Activated B cell treated with CpG ODN at 0.5 μM for 24 hours (primary cell): ENCODE data around the gene TSPOAP1. TPM values are rescaled to one million over a fixed set of nuclear protein-coding genes. Genes with fewer than 3 reads are reported as not detected.

ENCODE experiments used
- ATAC-seq: fragments of 200-7000 bp; cut with Tn5 transposase; one replicate; pipeline ENCODE4 v1.10.0; 2021; ENCODE audit warnings: low read depth, mild to moderate bottlenecking, moderate library complexity
- CTCF ChIA-PET: fragments of 350-600 bp; sonication (Branson Sonifier 250); formaldehyde crosslinking; loops from one replicate; lab custom pipeline; 2021; ENCODE audit warnings: antibody characterized with exemption; lab: Charles Lee
- POLR2A ChIA-PET: fragments of 350-600 bp; sonication (Branson Sonifier 250); formaldehyde crosslinking; loops from one replicate; lab custom pipeline; 2021; ENCODE audit warnings: antibody characterized with exemption; lab: Charles Lee
- DNase-seq: peaks from one replicate; pipeline ENCODE4 v3.0.0; 2022
- H3K27ac Mint-ChIP-seq: one replicate; pipeline ENCODE4 v1.8.0; 2020; ENCODE audit warnings: mixed read lengths
- H3K27me3 Mint-ChIP-seq: one replicate; pipeline ENCODE4 v1.8.0; 2021; ENCODE audit warnings: mixed read lengths
- H3K36me3 Mint-ChIP-seq: one replicate; pipeline ENCODE4 v1.8.0; 2021; ENCODE audit warnings: low read depth, mixed read lengths
- H3K4me1 Mint-ChIP-seq: one replicate; pipeline ENCODE4 v1.8.0; 2021; ENCODE audit warnings: mixed read lengths
- H3K4me3 Mint-ChIP-seq: one replicate; pipeline ENCODE4 v1.8.0; 2020; ENCODE audit warnings: mild to moderate bottlenecking, mixed read lengths
- H3K9me3 Mint-ChIP-seq: one replicate; pipeline ENCODE4 v1.8.0; 2020; ENCODE audit warnings: mixed read lengths
- intact Hi-C: fragments of 100-400 bp; cut with micrococcal nuclease; formaldehyde crosslinking; loops from one replicate; pipeline ENCODE4 v1.15.1; 2024
- total RNA-seq: library from RNA; stranded (reverse); gene quantifications from 2 replicates; pipeline ENCODE4 v1.2.3, GENCODE V29; 2022
- TF ChIP-seq, protein P1 (sequence below): fragments of 200-600 bp; IDR thresholded peaks from one replicate; pipeline ENCODE4 v1.8.0; 2022; ENCODE audit warnings: antibody characterized with exemption, mild to moderate bottlenecking

TSPOAP1 gene
- total RNA-seq, 1 donor from 2014 or later: 22.5 TPM

DNA sequence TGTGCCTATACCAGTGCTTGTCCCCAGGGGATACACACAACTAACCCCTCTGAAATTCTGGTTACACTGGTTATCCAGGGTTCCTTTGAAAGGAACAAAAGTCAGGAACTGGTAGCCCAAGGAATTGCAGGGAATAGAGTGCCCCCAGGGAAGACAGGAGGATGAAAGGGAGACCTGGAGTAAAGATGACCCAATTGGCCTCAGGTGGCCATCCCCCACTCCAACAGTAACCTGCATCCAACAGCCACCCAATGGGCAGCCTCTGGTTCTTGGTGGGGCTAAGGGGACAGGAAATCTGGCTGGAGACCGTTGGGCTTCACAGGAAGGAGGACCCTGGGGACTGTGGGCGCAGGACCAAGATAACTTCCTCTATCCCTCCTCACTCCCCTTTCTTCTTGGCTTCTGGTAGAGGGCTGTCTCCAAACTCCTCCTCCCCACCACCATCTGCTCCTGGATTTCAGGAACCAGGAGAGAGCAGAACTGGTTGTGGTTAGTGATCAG lies 47.0 kb downstream of the TSPOAP1 start:
- Mint-ChIP-seq H3K27ac (no peak overlapping the region), H3K9me3 (no peaks in the 10 kb centered on the region), H3K4me3 (no peak overlapping the region), H3K36me3 (no peaks in the 10 kb centered on the region), H3K4me1 (peaks cover 5% of the 10 kb centered on the region), H3K27me3 (peaks cover 24% of the 10 kb centered on the region)
- ChIA-PET CTCF (no interaction called here), POLR2A (interaction anchor here (0.7 kb wide), 1 partner anchor 61 kb away, joined by 7 read pairs; no protein-coding TSS in a partner anchor)
- intact Hi-C loops: no loop called here
- TF ChIP-seq, protein P1, sequence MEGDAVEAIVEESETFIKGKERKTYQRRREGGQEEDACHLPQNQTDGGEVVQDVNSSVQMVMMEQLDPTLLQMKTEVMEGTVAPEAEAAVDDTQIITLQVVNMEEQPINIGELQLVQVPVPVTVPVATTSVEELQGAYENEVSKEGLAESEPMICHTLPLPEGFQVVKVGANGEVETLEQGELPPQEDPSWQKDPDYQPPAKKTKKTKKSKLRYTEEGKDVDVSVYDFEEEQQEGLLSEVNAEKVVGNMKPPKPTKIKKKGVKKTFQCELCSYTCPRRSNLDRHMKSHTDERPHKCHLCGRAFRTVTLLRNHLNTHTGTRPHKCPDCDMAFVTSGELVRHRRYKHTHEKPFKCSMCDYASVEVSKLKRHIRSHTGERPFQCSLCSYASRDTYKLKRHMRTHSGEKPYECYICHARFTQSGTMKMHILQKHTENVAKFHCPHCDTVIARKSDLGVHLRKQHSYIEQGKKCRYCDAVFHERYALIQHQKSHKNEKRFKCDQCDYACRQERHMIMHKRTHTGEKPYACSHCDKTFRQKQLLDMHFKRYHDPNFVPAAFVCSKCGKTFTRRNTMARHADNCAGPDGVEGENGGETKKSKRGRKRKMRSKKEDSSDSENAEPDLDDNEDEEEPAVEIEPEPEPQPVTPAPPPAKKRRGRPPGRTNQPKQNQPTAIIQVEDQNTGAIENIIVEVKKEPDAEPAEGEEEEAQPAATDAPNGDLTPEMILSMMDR: no peak
- no peak for DNase-seq
- ATAC-seq: no peak

DNA sequence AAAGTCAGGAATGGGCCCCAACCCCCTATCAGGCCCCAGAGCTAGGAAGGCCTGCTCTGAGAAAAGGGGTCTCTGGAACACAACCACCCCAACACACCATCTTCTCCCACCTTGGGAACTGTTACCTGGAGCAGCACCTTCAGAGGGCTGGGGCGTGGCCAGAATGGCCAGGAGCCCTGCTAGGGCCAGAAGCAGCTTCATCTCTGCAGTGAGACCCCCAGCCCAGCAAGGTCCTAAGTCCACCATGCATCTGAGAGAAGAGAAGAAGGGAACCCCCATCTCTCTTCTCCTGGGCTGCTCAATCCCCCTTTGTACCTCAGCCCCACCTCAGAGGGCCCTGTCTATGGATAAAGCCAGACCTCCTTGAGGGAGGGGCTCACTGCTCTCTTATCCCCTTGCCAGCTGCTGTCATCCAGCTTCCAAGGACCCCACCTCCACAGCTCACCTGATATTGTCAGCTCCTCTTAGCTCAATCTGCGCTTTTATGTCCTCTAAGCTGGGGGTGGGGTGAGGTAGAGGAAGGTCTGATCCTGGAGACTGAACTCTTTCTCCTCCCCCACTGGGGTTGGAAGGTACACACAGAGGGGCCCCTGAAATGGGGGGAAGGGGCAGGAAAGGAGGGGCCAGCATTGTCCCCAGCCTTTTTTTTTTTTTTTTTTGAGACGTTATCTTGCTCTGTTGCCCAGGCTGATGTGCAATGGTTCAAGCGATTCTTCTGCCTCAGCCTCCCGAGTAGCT lies 47.9 kb downstream of the TSPOAP1 start, which contains the start of gene MPO:
TSS of gene MPO (minus strand) at position 456 of the 738 bp plus-strand sequence. CDS start at position 279, 177 bp downstream.
- CTCF ChIA-PET: no interaction called here
- POLR2A ChIA-PET: interaction anchor here (0.7 kb wide), 2 partner anchors 20 to 62 kb away, joined by 6 to 7 read pairs; no protein-coding TSS in a partner anchor
- H3K9me3 Mint-ChIP-seq: no peaks in the 10 kb centered on the region
- no peak within 1 kb of the TSS for H3K4me3 Mint-ChIP-seq
- intact Hi-C loops: no loop called here
- H3K27ac Mint-ChIP-seq: no peak within 1 kb of the TSS
- TF ChIP-seq, protein P1: no peak
- peaks cover 5% of the 10 kb centered on the region for H3K4me1 Mint-ChIP-seq
- H3K36me3 Mint-ChIP-seq: no peaks in the 10 kb centered on the region
- peaks cover 24% of the 10 kb centered on the region for H3K27me3 Mint-ChIP-seq
- no peak for ATAC-seq
- no peak for DNase-seq

DNA sequence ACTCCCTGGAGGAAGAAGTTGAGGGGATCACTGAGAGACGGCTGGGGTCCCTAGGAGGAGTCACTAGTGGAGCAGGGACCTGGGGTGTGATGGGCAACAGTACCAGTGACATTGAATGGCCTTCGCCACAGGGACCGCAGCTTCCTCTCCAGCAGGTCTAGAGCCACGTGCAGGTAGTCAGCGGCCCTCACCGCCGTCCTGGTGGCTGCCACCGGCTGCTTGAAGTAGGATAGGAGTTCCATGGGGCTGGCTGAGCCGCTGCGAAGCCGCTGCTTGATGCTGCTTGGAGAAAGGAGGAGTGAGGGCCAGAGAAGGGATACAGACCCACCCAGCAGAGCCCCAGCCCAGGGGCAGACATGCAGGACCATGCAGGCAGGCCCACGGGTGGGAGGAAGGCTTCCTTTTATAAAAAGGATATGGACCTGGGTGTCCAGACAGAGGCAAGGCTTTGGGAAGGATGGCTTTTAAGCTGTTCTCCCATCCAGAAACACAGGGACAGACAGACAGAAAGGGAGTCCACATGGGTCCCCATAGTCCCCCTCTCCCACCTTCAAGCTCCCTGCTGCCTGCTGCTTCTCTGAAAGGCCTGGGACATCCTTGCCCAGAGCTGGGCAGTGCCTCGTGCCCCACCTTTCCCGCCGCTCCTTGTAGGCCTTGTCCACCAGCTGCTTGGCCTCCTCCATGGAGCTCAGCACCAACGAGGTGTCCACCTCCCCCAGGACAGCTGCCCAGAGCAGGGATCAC lies 48.7 kb downstream of the TSPOAP1 start:
- POLR2A ChIA-PET: interaction anchor here (0.5 kb wide), 1 partner anchor 53 kb away, joined by 4 read pairs; no protein-coding TSS in a partner anchor
- Mint-ChIP-seq H3K27me3 (peaks cover 24% of the 10 kb centered on the region), H3K4me1 (peaks cover 5% of the 10 kb centered on the region), H3K4me3 (no peak overlapping the region), H3K9me3 (no peaks in the 10 kb centered on the region), H3K36me3 (no peaks in the 10 kb centered on the region), H3K27ac (no peak overlapping the region)
- TF ChIP-seq, protein P1: no peak
- intact Hi-C loops: no loop called here
- ATAC-seq (no peak), DNase-seq (no peak)
- CTCF ChIA-PET: no interaction called here

DNA sequence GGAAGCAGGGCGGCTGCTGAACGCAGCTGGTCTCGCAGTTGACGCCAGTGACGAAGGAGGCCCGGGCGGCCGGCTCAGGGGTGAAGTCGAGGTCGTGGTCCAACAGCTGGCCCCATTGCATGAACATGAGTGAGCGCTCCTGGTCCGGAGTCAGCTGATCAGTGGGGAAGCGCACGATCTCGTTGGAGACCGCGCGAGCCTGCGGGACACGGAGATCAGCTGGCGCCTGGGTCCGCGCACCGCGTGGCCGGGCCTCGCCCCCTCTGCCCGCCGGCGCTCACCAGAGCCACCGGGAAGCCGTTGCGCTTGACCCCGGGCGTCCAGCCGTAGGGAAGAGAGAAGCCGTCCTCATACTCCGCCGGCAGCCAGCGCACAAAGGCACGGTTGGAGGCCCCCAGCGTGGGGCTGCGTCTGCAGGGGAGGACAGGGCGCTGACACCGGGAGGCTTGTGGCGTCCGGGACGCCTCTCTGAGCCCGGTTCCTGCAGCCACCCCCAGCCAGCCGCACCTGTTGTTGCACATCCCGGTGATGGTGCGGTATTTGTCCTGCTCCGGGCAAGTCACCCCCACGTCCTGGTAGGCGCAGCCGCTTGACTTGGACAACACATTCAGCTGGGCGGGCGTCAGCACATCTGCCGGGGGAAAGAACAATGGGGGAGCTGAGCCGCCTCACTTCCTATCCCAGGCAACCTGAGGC lies 49.4 kb downstream of the TSPOAP1 start:
- H3K27ac Mint-ChIP-seq: no peak overlapping the region
- CTCF ChIA-PET: no interaction called here
- no peak overlapping the region for H3K4me3 Mint-ChIP-seq
- ATAC-seq (no peak), DNase-seq (no peak)
- peaks cover 22% of the 10 kb centered on the region for H3K27me3 Mint-ChIP-seq
- intact Hi-C loops: no loop called here
- H3K4me1 Mint-ChIP-seq: peaks cover 5% of the 10 kb centered on the region
- no peaks in the 10 kb centered on the region for H3K9me3 Mint-ChIP-seq
- H3K36me3 Mint-ChIP-seq: no peaks in the 10 kb centered on the region
- POLR2A ChIA-PET: interaction anchor here (0.5 kb wide), 1 partner anchor 53 kb away, joined by 4 read pairs; no protein-coding TSS in a partner anchor
- TF ChIP-seq, protein P1: no peak
